Raji (cell line): ENCODE measurements around the gene KIF24.

ENCODE experiments used
- POLR2A ChIP-seq: IDR thresholded peaks from 2 replicates; pipeline ENCODE4 v1.6.1; 2011; ENCODE audit warnings: low read depth, low read length, control low read depth; ENCODE audit not compliant: insufficient read depth

The KIF24 gene

GRCh38 chr9:34334337-34334824 lies 5.3 kb upstream of the KIF24 start:
- TF ChIP-seq POLR2A, result no peak

GRCh38 chr9:34333836-34334235 lies 4.8 kb upstream of the KIF24 start:
- TF ChIP-seq POLR2A, result no peak

- TF ChIP-seq POLR2A, result no peak
Measured at GRCh38 chr9:34332076-34332964, 3.3 kb upstream of the KIF24 start.

GRCh38 chr9:34331196-34331595 lies 2.1 kb upstream of the KIF24 start:
- no peak for TF ChIP-seq POLR2A

GRCh38 chr9:34328500-34328986 lies 525 bp downstream of the KIF24 start:
- no peak; the same call in 1 of the 2 replicates for TF ChIP-seq POLR2A

GRCh38 chr9:34326690-34327089 lies 2.4 kb downstream of the KIF24 start:
- no peak for TF ChIP-seq POLR2A

GRCh38 chr9:34322899-34323591 lies 6.0 kb downstream of the KIF24 start:
- no peak for TF ChIP-seq POLR2A

- no peak for TF ChIP-seq POLR2A
Measured at GRCh38 chr9:34321451-34321850, 7.6 kb downstream of the KIF24 start.

GRCh38 chr9:34318163-34318790 lies 10.8 kb downstream of the KIF24 start:
- TF ChIP-seq POLR2A, result no peak

- TF ChIP-seq POLR2A, result no peak
Measured at GRCh38 chr9:34317436-34317835, 11.6 kb downstream of the KIF24 start.

- TF ChIP-seq POLR2A, result no peak
Measured at GRCh38 chr9:34311499-34312185, 17.4 kb downstream of the KIF24 start.

GRCh38 chr9:34310215-34310614 lies 18.9 kb downstream of the KIF24 start:
- TF ChIP-seq POLR2A, result no peak

GRCh38 chr9:34292552-34292951 lies 36.5 kb downstream of the KIF24 start:
- no peak for TF ChIP-seq POLR2A

- TF ChIP-seq POLR2A, result no peak
Measured at GRCh38 chr9:34291423-34291822, 37.6 kb downstream of the KIF24 start.

- no peak for TF ChIP-seq POLR2A
Measured at GRCh38 chr9:34291023-34291422, 38.0 kb downstream of the KIF24 start.
